BJ (cell line): Measurements from ENCODE around the gene CCSER2. TPM values are rescaled to one million over a fixed set of nuclear protein-coding genes. Genes with fewer than 3 reads are reported as not detected.
"Not testable (repeated sequence)": the region's sequence is repeated elsewhere in the genome, so short reads cannot be mapped to it uniquely, and the experiment has no call there.

Experiments used
- CTCF ChIA-PET: fragments of 350-600 bp; formaldehyde crosslinking; extraction: SDS; loops from one replicate; lab custom pipeline; 2021; ENCODE audit warnings: antibody characterized with exemption, inconsistent platforms; lab: Yijun Ruan, JAX
- POLR2A ChIA-PET: fragments of 300-600 bp; sonication (Branson Sonifier 250); formaldehyde crosslinking; extraction: SDS; loops from one replicate; lab custom pipeline; 2021; ENCODE audit warnings: antibody characterized with exemption; lab: Charles Lee
- DNase-seq: peaks from one replicate; pipeline ENCODE4 v3.0.0-alpha.2; 2011; ENCODE audit warnings: low read depth
- H3K27me3 ChIP-seq: 2 replicates; pipeline ENCODE4 v1.6.0; 2011; ENCODE audit warnings: low read length; ENCODE audit not compliant: control insufficient read depth, insufficient read depth
- H3K36me3 ChIP-seq: 2 replicates; pipeline ENCODE4 v1.5.1; 2011; ENCODE audit warnings: low read length; ENCODE audit not compliant: control insufficient read depth, insufficient read depth
- H3K4me3 ChIP-seq: 2 replicates; pipeline ENCODE4 v1.5.1; 2011; ENCODE audit warnings: low read depth, mild to moderate bottlenecking, control low read depth, low read length
- polyA plus RNA-seq: library from polyadenylated mRNA; depleted of rRNA; stranded (reverse); fragments of >200 nt; gene quantifications from 2 replicates; pipeline ENCODE4 v1.2.3, GENCODE V29; 2011
- TF ChIP-seq, protein P1 (sequence below): IDR thresholded peaks from 2 replicates; pipeline ENCODE4 v1.5.1; 2011; ENCODE audit warnings: low read depth, mild to moderate bottlenecking, control low read depth, inconsistent platforms, low read length, moderate library complexity; ENCODE audit not compliant: insufficient read depth

CCSER2 gene
- polyA plus RNA-seq, 1 experiment, result 28.7 TPM

- Histone ChIP-seq H3K36me3 (no peaks in the 10 kb centered on the region), H3K4me3 (no peak overlapping the region), H3K27me3 (no peaks in the 10 kb centered on the region)
- POLR2A ChIA-PET, result no interaction called here
- CTCF ChIA-PET, result interaction anchor here (0.9 kb wide), 1 partner anchor 105 kb away, joined by 3 read pairs; no protein-coding TSS in a partner anchor
- TF ChIP-seq, protein P1, sequence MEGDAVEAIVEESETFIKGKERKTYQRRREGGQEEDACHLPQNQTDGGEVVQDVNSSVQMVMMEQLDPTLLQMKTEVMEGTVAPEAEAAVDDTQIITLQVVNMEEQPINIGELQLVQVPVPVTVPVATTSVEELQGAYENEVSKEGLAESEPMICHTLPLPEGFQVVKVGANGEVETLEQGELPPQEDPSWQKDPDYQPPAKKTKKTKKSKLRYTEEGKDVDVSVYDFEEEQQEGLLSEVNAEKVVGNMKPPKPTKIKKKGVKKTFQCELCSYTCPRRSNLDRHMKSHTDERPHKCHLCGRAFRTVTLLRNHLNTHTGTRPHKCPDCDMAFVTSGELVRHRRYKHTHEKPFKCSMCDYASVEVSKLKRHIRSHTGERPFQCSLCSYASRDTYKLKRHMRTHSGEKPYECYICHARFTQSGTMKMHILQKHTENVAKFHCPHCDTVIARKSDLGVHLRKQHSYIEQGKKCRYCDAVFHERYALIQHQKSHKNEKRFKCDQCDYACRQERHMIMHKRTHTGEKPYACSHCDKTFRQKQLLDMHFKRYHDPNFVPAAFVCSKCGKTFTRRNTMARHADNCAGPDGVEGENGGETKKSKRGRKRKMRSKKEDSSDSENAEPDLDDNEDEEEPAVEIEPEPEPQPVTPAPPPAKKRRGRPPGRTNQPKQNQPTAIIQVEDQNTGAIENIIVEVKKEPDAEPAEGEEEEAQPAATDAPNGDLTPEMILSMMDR, result no peak
- DNase-seq, result no peak
These were observed 104.5 kb downstream of the CCSER2 start for GRCh38 chr10:84432891-84433290.

DNA sequence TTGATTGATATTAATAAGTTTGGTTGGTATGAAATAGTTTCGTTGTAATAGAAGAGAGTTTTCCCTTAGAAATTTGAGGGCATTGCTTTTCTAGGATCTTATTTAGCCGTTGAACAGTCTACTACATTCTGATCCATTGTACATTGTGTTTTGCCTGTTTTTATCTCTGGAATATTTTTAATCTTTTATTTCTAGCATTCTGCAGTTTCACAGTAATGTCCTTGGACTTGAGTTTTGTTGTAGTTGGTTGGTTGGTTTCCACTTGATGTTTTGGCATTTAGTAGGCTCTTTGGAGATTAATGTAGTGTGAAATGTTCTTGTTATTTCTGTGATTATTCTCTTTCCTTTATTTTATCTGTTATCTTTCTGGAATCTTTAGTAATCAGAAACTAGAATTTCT lies 112.4 kb downstream of the CCSER2 start:
- CTCF ChIA-PET, result no interaction called here
- DNase-seq, result no peak
- Histone ChIP-seq H3K4me3 (no peak overlapping the region), H3K36me3 (no peaks in the 10 kb centered on the region), H3K27me3 (no peaks in the 10 kb centered on the region)
- POLR2A ChIA-PET, result no interaction called here
- TF ChIP-seq, protein P1, result no peak

DNA sequence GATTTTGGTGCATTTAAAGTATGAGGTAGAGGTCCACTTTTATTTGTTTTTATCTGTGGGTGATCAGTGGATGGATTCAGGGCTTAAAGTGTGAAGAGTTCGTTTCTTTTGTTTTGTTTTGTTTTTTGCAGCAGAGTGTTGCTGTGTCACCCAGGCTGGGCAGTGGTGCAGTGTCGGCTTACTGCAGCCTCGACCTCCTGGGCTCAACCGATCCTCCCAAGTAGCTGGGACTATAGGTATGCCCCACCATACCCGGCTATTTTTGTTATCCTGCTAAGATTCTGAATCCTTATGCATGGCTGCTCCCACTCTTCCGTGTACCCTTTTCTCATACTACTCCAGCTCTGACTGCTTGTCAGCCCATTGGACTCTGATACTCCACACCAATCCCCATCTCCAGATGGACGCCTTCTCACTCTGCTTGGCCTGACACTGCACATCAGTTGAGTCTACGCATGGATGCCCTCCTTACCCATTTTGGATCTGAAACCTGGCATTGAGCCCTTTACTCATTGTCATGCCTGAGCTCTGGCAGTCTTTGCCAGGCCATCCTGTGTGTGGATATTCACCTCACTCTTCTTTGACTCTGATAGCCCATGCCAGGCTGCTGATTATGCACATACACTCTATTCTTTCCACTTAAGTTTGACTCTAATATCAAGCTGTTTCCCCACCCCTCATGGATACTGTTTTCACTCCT lies 119.5 kb downstream of the CCSER2 start:
- no peaks in the 10 kb centered on the region for H3K27me3 ChIP-seq
- TF ChIP-seq, protein P1, result no peak
- POLR2A ChIA-PET, result no interaction called here
- CTCF ChIA-PET, result no interaction called here
- no peak overlapping the region for H3K4me3 ChIP-seq
- peaks cover 1% of the 10 kb centered on the region; the same call in 1 of the 2 replicates for H3K36me3 ChIP-seq
- DNase-seq, result no peak

GRCh38 chr10:84449351-84449750 lies 121.0 kb downstream of the CCSER2 start:
- POLR2A ChIA-PET, result not testable (repeated sequence)
- CTCF ChIA-PET, result interaction anchor here (1.0 kb wide), 1 partner anchor 9 kb away, joined by 3 read pairs; no protein-coding TSS in a partner anchor

DNA sequence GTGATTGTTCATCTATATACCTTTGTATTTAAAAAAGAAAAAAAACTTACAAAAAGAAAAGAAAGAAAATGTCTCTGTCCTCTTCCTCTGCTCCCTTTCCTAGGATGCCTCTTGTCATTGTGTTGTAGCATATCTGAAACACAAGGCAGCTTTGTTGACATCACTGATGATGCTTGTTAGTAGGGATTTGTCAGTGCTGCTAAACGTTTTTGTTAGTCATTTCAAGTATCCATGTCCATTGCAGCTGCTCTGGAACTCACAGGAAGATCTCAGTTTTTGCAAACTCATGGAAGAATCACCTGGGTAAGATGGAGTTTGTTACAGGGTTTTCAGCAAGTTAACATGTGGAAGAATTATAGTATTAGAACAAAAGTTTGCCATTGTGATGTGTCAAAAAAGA lies 123.6 kb downstream of the CCSER2 start:
- H3K36me3 ChIP-seq, result peaks cover 1% of the 10 kb centered on the region; the same call in 1 of the 2 replicates
- no peaks in the 10 kb centered on the region for H3K27me3 ChIP-seq
- H3K4me3 ChIP-seq, result no peak overlapping the region
- TF ChIP-seq, protein P1, result no peak
- no peak for DNase-seq
- ChIA-PET CTCF (no interaction called here), POLR2A (no interaction called here)

More at GRCh38 chr10:84449351-84449750, 121.0 kb downstream of the CCSER2 start:
- not testable (repeated sequence) for H3K27me3 ChIP-seq, H3K36me3 ChIP-seq, H3K4me3 ChIP-seq, DNase-seq
